Adrenal gland (tissue), 12 donors: Measurements from ENCODE around the gene PRDM16. TPM values are rescaled to one million over a fixed set of nuclear protein-coding genes. Genes with fewer than 3 reads are reported as not detected.
"Not testable (repeated sequence)": the region's sequence is repeated elsewhere in the genome, so short reads cannot be mapped to it uniquely, and the experiment has no call there.

Experiments used
- DNase-seq, 7 donors: peaks; one replicate each; pipeline ENCODE4 v3.0.0-alpha.2; 2019 to 2020
- H3K27ac ChIP-seq, 5 donors: fragments of 200-600 bp; sonication (generic) in 4 of 5; 1 replicate in 3 of 5; 2 replicates in 2 of 5; pipeline versions ENCODE4 v1.5.1 to v1.8.0; 2016 to 2020; ENCODE audit warnings: mild to moderate bottlenecking in 1 of 5
- H3K27me3 ChIP-seq: fragments of 200-600 bp; 2 replicates; pipeline ENCODE4 v1.8.0; 2021
- H3K36me3 ChIP-seq, 2 donors: fragments of 200-600 bp; replicated peaks in 1 of 2; 1 replicate in 1 of 2; 2 replicates in 1 of 2; pipeline versions ENCODE4 v1.5.1 to v1.8.0; 2018 to 2022
- H3K4me1 ChIP-seq, 2 donors: fragments of 200-600 bp; replicated peaks in 1 of 2; 1 replicate in 1 of 2; 2 replicates in 1 of 2; pipeline versions ENCODE4 v1.5.1 to v1.8.0; 2018 to 2021
- H3K4me3 ChIP-seq, 4 donors: fragments of 200-600 bp; sonication (generic) in 3 of 4; one replicate each; pipeline ENCODE4 v1.5.1; 2016 to 2018
- H3K9me3 ChIP-seq, 3 donors: fragments of 200-600 bp; sonication (generic) in 1 of 3; replicated peaks in 1 of 3; 1 replicate in 2 of 3; 2 replicates in 1 of 3; pipeline versions ENCODE4 v1.5.1 to v1.8.0; 2016 to 2021
- POLR2A ChIP-seq, 2 donors: fragments of 450-650 bp; IDR thresholded peaks; one replicate each; pipeline ENCODE4 v1.6.1; 2017; ENCODE audit warnings: antibody characterized with exemption in 2 of 2, mild to moderate bottlenecking in 2 of 2, moderate library complexity in 1 of 2
- WGBS, 4 donors: extraction: QIAGEN DNeasy Blood & Tissue Kit in 2 of 4; methylation state at CpG; one replicate each; pipeline versions ENCODE4 v1.1.5 to v1.1.7; 2013 to 2017; 5-methylcytosine and 5-hydroxymethylcytosine counted together
- intact Hi-C, 2 donors: fragments of 100-400 bp; cut with DNase I; formaldehyde crosslinking; loops; one replicate each; pipeline versions ENCODE4 v1.14.1 to v1.15.0; 2022 to 2023
- polyA plus RNA-seq, 3 donors: library from polyadenylated mRNA; stranded (reverse); fragments of 200-250 nt in 2 of 3; fragments of 350-450 nt in 1 of 3; fragmentation: Illumina TruSeq in 1 of 3; extraction: RNeasy Lipid Tissue Mini Kit (QIAGEN cat#74804) in 1 of 3; gene quantifications; one replicate each; pipeline ENCODE4 v1.2.3, GENCODE V29; 2013 to 2014
- total RNA-seq, 9 donors: library from RNA; depleted of rRNA in 4 of 9; stranded (reverse); fragments of >200 nt in 4 of 9; fragments of 120-200 nt in 1 of 9; fragmentation: NEBNext Ultra II Directional in 1 of 9; extraction: Animal tissue kit (Norgen Biotek cat#: 25700) in 1 of 9; gene quantifications; one replicate each; pipeline versions ENCODE4 v1.1.0 to v1.2.4, GENCODE V29; 2013 to 2023
- TF ChIP-seq, protein P1 (sequence below), 6 experiments: fragments of 450-650 bp in 4 of 6; fragments of 200-600 bp in 2 of 6; sonication (generic) in 1 of 6; IDR thresholded peaks; 1 replicate in 5 of 6; 2 replicates in 1 of 6; pipeline versions ENCODE4 v1.5.1 to v1.8.0; 2016 to 2021; ENCODE audit warnings: antibody characterized with exemption in 6 of 6, mild to moderate bottlenecking in 2 of 6, moderate library complexity in 1 of 6
- donor health status: healthy with polysubstance abuse.
- donor health status: Bipolar disorder and iron deficiency.
- donor health status: DM: yes; HTN: yes; CAD: no.
- donor health status: DM: no; HTN: no; CAD: no.
- donor health status: DM: no; HTN: no; CAD: no.
- donor health status: DM: yes; HTN: yes; CAD: no.

The PRDM16 gene
- total and polyA plus RNA-seq, 12 donors: 0.04 to 2.8 (median 0.61) TPM; not detected in 1

DNA sequence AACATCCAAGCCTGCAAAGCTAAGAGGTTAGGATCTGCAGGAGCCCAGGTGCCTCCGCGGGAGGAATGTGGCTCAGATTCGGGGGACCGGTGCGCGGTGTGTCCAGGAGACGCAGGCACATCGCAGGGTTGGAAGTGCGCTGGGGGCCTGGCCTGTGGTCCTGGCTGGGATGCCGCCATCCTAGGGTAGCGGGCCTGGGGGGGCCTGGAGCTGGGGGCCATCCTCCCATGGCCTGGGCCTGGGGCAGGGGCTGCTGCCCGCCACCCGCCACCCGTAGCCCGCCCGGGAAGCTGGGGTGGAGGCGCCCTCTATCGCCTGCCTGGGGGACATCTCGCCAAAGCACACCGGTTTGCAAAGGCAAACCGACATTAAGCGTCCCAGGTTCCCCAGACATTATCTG lies 214.8 kb downstream of the PRDM16 start:
- Histone ChIP-seq H3K36me3 (no peaks in the 10 kb centered on the region), H3K27ac (no peak overlapping the region), H3K4me3 (no peak overlapping the region), H3K9me3 (no peaks in the 10 kb centered on the region), H3K4me1 (no peaks in the 10 kb centered on the region), H3K27me3 (peaks cover 28% of the 10 kb centered on the region)
- peak in 5 of 7 donors; percentile 27 to 42 (median 37) for DNase-seq
- WGBS, 4 donors: 12 to 21% (median 17%) methylated on average over 12 to 22 of the region's 22 CpGs
- TF ChIP-seq, protein P1, sequence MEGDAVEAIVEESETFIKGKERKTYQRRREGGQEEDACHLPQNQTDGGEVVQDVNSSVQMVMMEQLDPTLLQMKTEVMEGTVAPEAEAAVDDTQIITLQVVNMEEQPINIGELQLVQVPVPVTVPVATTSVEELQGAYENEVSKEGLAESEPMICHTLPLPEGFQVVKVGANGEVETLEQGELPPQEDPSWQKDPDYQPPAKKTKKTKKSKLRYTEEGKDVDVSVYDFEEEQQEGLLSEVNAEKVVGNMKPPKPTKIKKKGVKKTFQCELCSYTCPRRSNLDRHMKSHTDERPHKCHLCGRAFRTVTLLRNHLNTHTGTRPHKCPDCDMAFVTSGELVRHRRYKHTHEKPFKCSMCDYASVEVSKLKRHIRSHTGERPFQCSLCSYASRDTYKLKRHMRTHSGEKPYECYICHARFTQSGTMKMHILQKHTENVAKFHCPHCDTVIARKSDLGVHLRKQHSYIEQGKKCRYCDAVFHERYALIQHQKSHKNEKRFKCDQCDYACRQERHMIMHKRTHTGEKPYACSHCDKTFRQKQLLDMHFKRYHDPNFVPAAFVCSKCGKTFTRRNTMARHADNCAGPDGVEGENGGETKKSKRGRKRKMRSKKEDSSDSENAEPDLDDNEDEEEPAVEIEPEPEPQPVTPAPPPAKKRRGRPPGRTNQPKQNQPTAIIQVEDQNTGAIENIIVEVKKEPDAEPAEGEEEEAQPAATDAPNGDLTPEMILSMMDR (IDR thresholded peaks at IDR 0.05): peak; percentile 45 to 66 (median 55)
- TF ChIP-seq POLR2A (IDR thresholded peaks at IDR 0.05): no peak
- intact Hi-C loops: loop anchor here in 1 of 2 donors (5.0 to 10.0 kb wide), 2 partner anchors 217 to 269 kb away; partner anchors contain the start of gene PRDM16

DNA sequence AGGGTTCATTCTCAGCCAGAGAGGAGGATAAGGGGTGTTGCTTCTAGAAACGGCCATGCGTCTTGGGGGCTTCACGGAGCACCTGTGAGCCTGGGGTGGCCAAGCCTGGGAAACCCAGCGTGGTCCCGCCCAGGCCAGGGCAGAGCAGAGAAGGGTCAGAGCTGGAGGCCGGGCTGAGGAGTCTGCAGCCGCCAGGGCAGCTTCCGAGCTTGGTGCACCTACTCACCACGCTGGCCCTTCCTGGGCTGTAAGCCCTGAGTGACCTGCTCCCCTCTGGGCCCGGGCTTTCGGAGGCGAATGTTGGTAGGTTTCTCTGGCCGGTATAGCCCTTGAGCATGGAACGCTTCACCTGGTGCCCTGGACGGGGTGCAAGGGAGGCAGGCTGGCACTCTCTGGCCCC lies 215.7 kb downstream of the PRDM16 start:
- Histone ChIP-seq H3K9me3 (no peaks in the 10 kb centered on the region), H3K4me1 (no peaks in the 10 kb centered on the region), H3K4me3 (no peak overlapping the region), H3K27me3 (peaks cover 28% of the 10 kb centered on the region), H3K36me3 (no peaks in the 10 kb centered on the region), H3K27ac (no peak overlapping the region)
- 73 to 100% (median 80%) methylated on average over 3 to 15 of the region's 15 CpGs for WGBS, 4 donors
- DNase-seq: no peak
- intact Hi-C loops: loop anchor here in 1 of 2 donors (5.0 to 10.0 kb wide), 2 partner anchors 217 to 270 kb away; partner anchors contain the start of gene PRDM16
- no peak for TF ChIP-seq POLR2A (IDR thresholded peaks at IDR 0.05)
- TF ChIP-seq, protein P1 (IDR thresholded peaks at IDR 0.05): no peak

- H3K27me3 ChIP-seq: peaks cover 28% of the 10 kb centered on the region
- H3K27ac ChIP-seq: no peak overlapping the region
- DNase-seq: no peak
- no peaks in the 10 kb centered on the region for H3K36me3 ChIP-seq
- H3K9me3 ChIP-seq: no peaks in the 10 kb centered on the region
- WGBS, 4 donors: 70 to 76% (median 72%) methylated on average over 15 to 19 of the region's 19 CpGs
- TF ChIP-seq, protein P1 (IDR thresholded peaks at IDR 0.05): no peak
- no peak for TF ChIP-seq POLR2A (IDR thresholded peaks at IDR 0.05)
- intact Hi-C loops: loop anchor here in 1 of 2 donors (10.0 kb wide), 1 partner anchor 270 kb away; no protein-coding TSS in a partner anchor
- no peaks in the 10 kb centered on the region for H3K4me1 ChIP-seq
- H3K4me3 ChIP-seq: no peak overlapping the region
Measured at GRCh38 chr1:3285106-3285740, 216.2 kb downstream of the PRDM16 start.

GRCh38 chr1:3287095-3287494 lies 218.1 kb downstream of the PRDM16 start:
- H3K4me1 ChIP-seq, DNase-seq, H3K27ac ChIP-seq, H3K36me3 ChIP-seq, H3K4me3 ChIP-seq, H3K9me3 ChIP-seq: not testable (repeated sequence)
- intact Hi-C loops: loop anchor here in 1 of 2 donors (10.0 kb wide), 1 partner anchor 272 kb away; no protein-coding TSS in a partner anchor
- H3K27me3 ChIP-seq: peaks cover 28% of the 10 kb centered on the region
- 91 to 94% (median 92%) methylated on average over 14 to 28 of the region's 33 CpGs for WGBS, 4 donors
